Stomach (tissue), 9 donors: ENCODE data around the gene SYCE3. TPM values are rescaled to one million over a fixed set of nuclear protein-coding genes. Genes with fewer than 3 reads are reported as not detected.
"Not testable (repeated sequence)": the region's sequence is repeated elsewhere in the genome, so short reads cannot be mapped to it uniquely, and the experiment has no call there.

Source experiments
- DNase-seq, 2 donors: peaks; one replicate each; pipeline versions ENCODE4 v3.0.0 to v3.0.0-alpha.2; 2013 to 2019
- H3K27ac ChIP-seq, 5 donors: fragments of 200-600 bp in 4 of 5; sonication (generic) in 4 of 5; one replicate each; pipeline ENCODE4 v1.5.1; 2013 to 2019; ENCODE audit warnings: mild to moderate bottlenecking in 1 of 5, moderate library complexity in 1 of 5
- H3K27me3 ChIP-seq, 3 donors: fragments of 200-600 bp; sonication (generic); one replicate each; pipeline ENCODE4 v1.5.1; 2017 to 2019; ENCODE audit warnings: mixed run types in 1 of 3
- H3K36me3 ChIP-seq, 4 donors: fragments of 200-600 bp; sonication (generic); 1 replicate in 3 of 4; 2 replicates in 1 of 4; pipeline ENCODE4 v1.5.1; 2016 to 2019
- H3K4me1 ChIP-seq, 4 donors: fragments of 200-600 bp; sonication (generic); one replicate each; pipeline ENCODE4 v1.5.1; 2016 to 2019
- H3K4me3 ChIP-seq, 4 donors: fragments of 200-600 bp; sonication (generic) in 3 of 4; one replicate each; pipeline ENCODE4 v1.5.1; 2016 to 2019; ENCODE audit warnings: mild to moderate bottlenecking in 1 of 4
- H3K9me3 ChIP-seq, 4 donors: fragments of 200-600 bp; sonication (generic); one replicate each; pipeline ENCODE4 v1.5.1; 2016 to 2019
- EP300 ChIP-seq: sonication (generic); formaldehyde crosslinking; IDR thresholded peaks from one replicate; pipeline ENCODE4 v1.6.1; 2017; ENCODE audit warnings: antibody characterized with exemption
- POLR2A ChIP-seq, 4 donors: fragments of 450-650 bp; IDR thresholded peaks; one replicate each; pipeline ENCODE4 v1.6.1; 2016; ENCODE audit warnings: antibody characterized with exemption in 4 of 4, control low read depth in 2 of 4, mild to moderate bottlenecking in 1 of 4, moderate library complexity in 1 of 4
- POLR2AphosphoS5 ChIP-seq, 3 donors: sonication (generic); formaldehyde crosslinking; IDR thresholded peaks; one replicate each; pipeline ENCODE4 v1.6.1; 2016; ENCODE audit warnings: antibody characterized with exemption in 3 of 3
- WGBS, 5 donors: extraction: QIAGEN DNeasy Blood & Tissue Kit in 3 of 5; methylation state at CpG; one replicate each; pipeline versions ENCODE4 v1.1.5 to v1.1.7; 2013 to 2018; 5-methylcytosine and 5-hydroxymethylcytosine counted together
- intact Hi-C: fragments of 100-400 bp; cut with DNase I; formaldehyde crosslinking; loops from one replicate; pipeline ENCODE4 v1.15.1; 2023; ENCODE audit warnings: low total_unique reads
- polyA plus RNA-seq, 3 donors: library from polyadenylated mRNA; stranded (reverse); fragments of 200-250 nt; gene quantifications; one replicate each; pipeline ENCODE4 v1.2.3, GENCODE V29; 2013
- total RNA-seq, 5 donors: library from RNA; depleted of rRNA; stranded (reverse); fragments of >200 nt; gene quantifications; one replicate each; pipeline versions ENCODE4 v1.1.0 to v1.2.3, GENCODE V29; 2014 to 2016
- TF ChIP-seq, protein P1 (sequence below), 7 experiments: fragments of 450-650 bp in 4 of 7; fragments of 200-600 bp in 3 of 7; sonication (generic) in 3 of 7; IDR thresholded peaks; one replicate each; pipeline ENCODE4 v1.5.1; 2016 to 2019; ENCODE audit warnings: antibody characterized with exemption in 7 of 7, control low read depth in 2 of 7, mild to moderate bottlenecking in 1 of 7
- donor health status: healthy with polysubstance abuse.
- donor health status: Bipolar disorder and iron deficiency.
- donor health status: healthy.

The SYCE3 gene
- total and polyA plus RNA-seq, 8 donors, result 0.80 to 1.9 TPM; not detected in 6

GRCh38 chr22:50610581-50610980 lies 47.9 kb upstream of the SYCE3 start:
- WGBS, 5 donors, result 84 to 88% (median 87%) methylated on average over 17 of the region's 17 CpGs
- no peaks in the 10 kb centered on the region for H3K9me3 ChIP-seq
- no peak for DNase-seq
- no peaks in the 10 kb centered on the region for H3K36me3 ChIP-seq
- intact Hi-C loops, result loop anchor here (10.0 kb wide), 1 partner anchor 56 kb away; no protein-coding TSS in a partner anchor
- no peak overlapping the region for H3K4me3 ChIP-seq
- peaks cover 0 to 83% (median 5%) of the 10 kb centered on the region in 3 donors for H3K27me3 ChIP-seq
- no peak overlapping the region for H3K27ac ChIP-seq
- TF ChIP-seq, protein P1, sequence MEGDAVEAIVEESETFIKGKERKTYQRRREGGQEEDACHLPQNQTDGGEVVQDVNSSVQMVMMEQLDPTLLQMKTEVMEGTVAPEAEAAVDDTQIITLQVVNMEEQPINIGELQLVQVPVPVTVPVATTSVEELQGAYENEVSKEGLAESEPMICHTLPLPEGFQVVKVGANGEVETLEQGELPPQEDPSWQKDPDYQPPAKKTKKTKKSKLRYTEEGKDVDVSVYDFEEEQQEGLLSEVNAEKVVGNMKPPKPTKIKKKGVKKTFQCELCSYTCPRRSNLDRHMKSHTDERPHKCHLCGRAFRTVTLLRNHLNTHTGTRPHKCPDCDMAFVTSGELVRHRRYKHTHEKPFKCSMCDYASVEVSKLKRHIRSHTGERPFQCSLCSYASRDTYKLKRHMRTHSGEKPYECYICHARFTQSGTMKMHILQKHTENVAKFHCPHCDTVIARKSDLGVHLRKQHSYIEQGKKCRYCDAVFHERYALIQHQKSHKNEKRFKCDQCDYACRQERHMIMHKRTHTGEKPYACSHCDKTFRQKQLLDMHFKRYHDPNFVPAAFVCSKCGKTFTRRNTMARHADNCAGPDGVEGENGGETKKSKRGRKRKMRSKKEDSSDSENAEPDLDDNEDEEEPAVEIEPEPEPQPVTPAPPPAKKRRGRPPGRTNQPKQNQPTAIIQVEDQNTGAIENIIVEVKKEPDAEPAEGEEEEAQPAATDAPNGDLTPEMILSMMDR (IDR thresholded peaks at IDR 0.05), result no peak
- no peak for TF ChIP-seq EP300
- no peak for TF ChIP-seq POLR2AphosphoS5 (IDR thresholded peaks at IDR 0.05)
- no peak for TF ChIP-seq POLR2A (IDR thresholded peaks at IDR 0.05)
- peaks cover 6 to 15% (median 11%) of the 10 kb centered on the region in 4 donors for H3K4me1 ChIP-seq

DNA sequence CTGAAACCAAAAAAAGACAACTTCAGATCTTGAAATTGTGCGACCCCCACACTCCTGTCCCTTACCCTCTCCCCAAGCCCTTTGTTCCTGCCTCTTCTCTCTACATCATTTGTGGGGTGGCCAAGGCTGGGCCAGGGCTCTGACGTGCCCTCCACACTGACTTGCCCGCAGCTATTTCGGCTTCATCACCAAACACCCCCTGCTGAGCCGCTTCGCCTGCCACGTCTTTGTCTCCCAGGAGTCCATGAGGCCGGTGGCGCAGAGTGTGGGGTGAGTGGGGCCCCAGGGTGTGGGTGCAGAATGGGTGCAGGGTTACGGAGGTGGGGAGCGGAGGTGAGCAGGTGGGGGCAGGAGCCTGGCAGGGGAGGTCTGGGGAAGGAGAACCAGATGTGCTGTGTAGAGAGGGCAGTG lies 47.3 kb upstream of the SYCE3 start:
- intact Hi-C loops, result loop anchor here (10.0 kb wide), 1 partner anchor 55 kb away; no protein-coding TSS in a partner anchor
- peaks cover 6 to 15% (median 11%) of the 10 kb centered on the region in 4 donors for H3K4me1 ChIP-seq
- H3K27ac ChIP-seq, result no peak overlapping the region
- no peak overlapping the region for H3K4me3 ChIP-seq
- no peak for TF ChIP-seq POLR2AphosphoS5 (IDR thresholded peaks at IDR 0.05)
- TF ChIP-seq POLR2A (IDR thresholded peaks at IDR 0.05), result no peak
- TF ChIP-seq EP300, result no peak
- TF ChIP-seq, protein P1 (IDR thresholded peaks at IDR 0.05), result no peak
- H3K36me3 ChIP-seq, result no peaks in the 10 kb centered on the region
- WGBS, 5 donors, result 84 to 91% (median 88%) methylated on average over 11 of the region's 11 CpGs
- H3K27me3 ChIP-seq, result peaks cover 0 to 83% (median 5%) of the 10 kb centered on the region in 3 donors
- DNase-seq, result no peak
- no peaks in the 10 kb centered on the region for H3K9me3 ChIP-seq

- 82 to 86% (median 83%) methylated on average over 9 to 12 of the region's 12 CpGs for WGBS, 5 donors
- intact Hi-C loops, result no loop called here
- no peak for DNase-seq
- H3K27me3 ChIP-seq, result peaks cover 0 to 88% (median 5%) of the 10 kb centered on the region in 3 donors
- peaks cover 6 to 15% (median 11%) of the 10 kb centered on the region in 4 donors for H3K4me1 ChIP-seq
- H3K36me3 ChIP-seq, result no peaks in the 10 kb centered on the region
- H3K4me3 ChIP-seq, result no peak overlapping the region
- TF ChIP-seq EP300, result no peak
- no peak for TF ChIP-seq POLR2A (IDR thresholded peaks at IDR 0.05)
- TF ChIP-seq, protein P1 (IDR thresholded peaks at IDR 0.05), result no peak
- no peak for TF ChIP-seq POLR2AphosphoS5 (IDR thresholded peaks at IDR 0.05)
- no peaks in the 10 kb centered on the region for H3K9me3 ChIP-seq
- no peak overlapping the region for H3K27ac ChIP-seq
Measured at GRCh38 chr22:50609599-50609998, 46.9 kb upstream of the SYCE3 start.

DNA sequence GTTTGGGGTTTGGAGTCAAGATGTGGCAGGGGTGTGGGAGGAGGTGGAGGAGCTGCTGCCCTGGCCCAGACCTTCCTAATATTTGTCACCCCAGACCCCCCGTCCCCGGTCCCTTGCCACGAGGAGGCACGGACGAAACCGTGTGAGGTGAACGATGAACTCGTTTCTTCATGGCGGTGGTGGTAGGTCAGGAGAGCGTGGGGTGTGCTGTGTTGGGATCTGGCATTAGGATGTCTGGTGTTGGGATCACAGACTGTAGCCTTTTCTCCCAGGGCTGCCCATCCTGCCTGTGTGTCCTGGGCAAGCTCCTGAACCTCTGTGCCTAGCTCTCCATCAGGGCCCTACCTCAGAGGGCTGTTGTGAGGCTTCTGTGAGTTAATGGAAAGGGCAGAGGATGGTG lies 46.3 kb upstream of the SYCE3 start:
- Histone ChIP-seq H3K27ac (no peak overlapping the region), H3K36me3 (no peaks in the 10 kb centered on the region), H3K4me3 (no peak overlapping the region), H3K27me3 (peaks cover 0 to 94% (median 8%) of the 10 kb centered on the region in 3 donors), H3K4me1 (peaks cover 6 to 15% (median 11%) of the 10 kb centered on the region in 4 donors), H3K9me3 (no peaks in the 10 kb centered on the region)
- intact Hi-C loops, result no loop called here
- TF ChIP-seq POLR2A (IDR thresholded peaks at IDR 0.05), result no peak
- no peak for TF ChIP-seq EP300
- TF ChIP-seq POLR2AphosphoS5 (IDR thresholded peaks at IDR 0.05), result no peak
- TF ChIP-seq, protein P1 (IDR thresholded peaks at IDR 0.05), result no peak
- DNase-seq, result no peak
- 85 to 93% (median 88%) methylated on average over 10 of the region's 10 CpGs for WGBS, 5 donors

GRCh38 chr22:50608058-50608840 lies 45.5 kb upstream of the SYCE3 start:
- H3K36me3 ChIP-seq, H3K4me3 ChIP-seq, intact Hi-C loops, H3K9me3 ChIP-seq, H3K27ac ChIP-seq, DNase-seq: not testable (repeated sequence)
- 77 to 88% (median 83%) methylated on average over 36 to 39 of the region's 39 CpGs for WGBS, 5 donors
- peaks cover 0 to 97% (median 15%) of the 10 kb centered on the region in 3 donors for H3K27me3 ChIP-seq
- H3K4me1 ChIP-seq, result peaks cover 4 to 17% (median 8%) of the 10 kb centered on the region in 4 donors
